Measurements from ENCODE around the gene DACT2.
"Not testable (repeated sequence)": the region's sequence is repeated elsewhere in the genome, so short reads cannot be mapped to it uniquely, and the experiment has no call there.

DACT2 gene

DNA sequence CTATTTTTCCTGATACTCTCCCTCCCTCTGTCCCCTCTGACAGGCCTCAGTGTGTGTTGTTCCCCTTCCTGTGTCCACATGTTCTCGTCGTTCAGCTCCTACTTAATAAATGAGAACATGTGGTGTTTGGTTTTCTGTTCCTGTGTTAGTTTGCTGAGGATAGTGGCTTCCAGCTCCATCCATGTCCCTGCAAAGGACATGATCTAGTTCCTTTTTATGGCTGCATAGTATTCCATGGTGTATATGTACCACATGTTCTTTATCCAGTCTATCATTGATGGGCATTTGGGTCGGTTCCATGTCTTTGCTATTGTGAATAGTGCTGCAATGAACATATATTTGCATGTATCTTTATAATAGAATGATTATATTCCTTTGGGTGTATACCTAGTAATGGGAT lies 51.8 kb downstream of the DACT2 start:
- not testable (repeated sequence) for ATAC-seq; H3K9me3 Mint-ChIP-seq; H3K4me3 Mint-ChIP-seq; DNase-seq; H3K4me1 Mint-ChIP-seq; H3K27ac Mint-ChIP-seq; H3K27me3 Mint-ChIP-seq; H3K36me3 Mint-ChIP-seq (ENCODE audit: low read depth)

DNA sequence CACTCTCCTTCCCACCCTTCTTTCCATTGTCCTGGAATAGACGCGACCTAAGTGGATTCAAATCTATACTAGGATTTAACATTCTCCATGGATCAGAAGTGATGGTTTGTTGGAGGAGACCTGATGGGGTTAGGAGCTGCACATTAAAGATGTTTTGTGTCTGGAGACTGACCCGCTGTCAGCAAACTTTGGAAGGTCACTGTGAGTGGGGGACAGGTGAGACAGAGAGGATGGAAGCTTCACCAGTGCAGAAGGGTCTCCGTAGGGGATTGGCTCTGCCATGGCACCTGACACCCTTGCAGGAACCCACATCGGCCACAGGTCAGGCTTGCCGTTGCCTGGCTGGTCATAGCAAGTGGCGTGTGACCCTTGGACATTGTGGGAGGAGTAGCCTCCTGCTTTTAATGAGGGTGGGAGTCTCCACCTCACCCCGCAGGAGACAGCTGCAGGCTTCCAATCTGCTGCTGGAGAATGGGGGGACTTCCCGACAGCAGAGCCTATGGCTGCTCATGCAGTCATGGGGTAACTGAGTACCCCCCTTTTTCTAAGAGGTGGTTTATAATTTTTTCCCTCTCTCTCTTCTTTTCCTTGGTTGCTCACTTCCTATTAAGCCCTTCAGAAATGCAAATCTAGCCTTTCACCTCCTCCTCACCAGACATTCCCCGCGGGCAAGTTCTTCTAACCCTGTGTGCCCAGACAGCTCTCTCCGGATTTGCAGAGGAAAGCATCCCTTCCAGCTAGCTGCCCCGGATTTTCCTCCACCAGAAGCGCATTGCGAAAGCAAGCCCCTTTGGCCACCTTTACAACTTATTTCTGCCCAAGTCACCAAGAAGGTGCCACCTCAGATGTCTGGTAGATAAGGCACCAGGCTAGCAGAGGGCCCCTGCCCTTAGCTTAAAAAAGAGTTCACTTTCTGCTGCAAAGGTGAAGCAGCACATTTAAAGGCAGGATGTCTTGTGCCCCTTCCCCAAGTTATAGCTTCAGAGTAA lies 53.5 kb downstream of the DACT2 start:
- Mint-ChIP-seq H3K36me3 (ENCODE audit: low read depth) (no peaks in the 10 kb centered on the region), H3K27ac (no peak overlapping the region), H3K9me3 (no peaks in the 10 kb centered on the region), H3K27me3 (peaks cover 3% of the 10 kb centered on the region), H3K4me3 (no peak overlapping the region), H3K4me1 (no peaks in the 10 kb centered on the region)
- DNase-seq (no peak), ATAC-seq (no peak)

DNA sequence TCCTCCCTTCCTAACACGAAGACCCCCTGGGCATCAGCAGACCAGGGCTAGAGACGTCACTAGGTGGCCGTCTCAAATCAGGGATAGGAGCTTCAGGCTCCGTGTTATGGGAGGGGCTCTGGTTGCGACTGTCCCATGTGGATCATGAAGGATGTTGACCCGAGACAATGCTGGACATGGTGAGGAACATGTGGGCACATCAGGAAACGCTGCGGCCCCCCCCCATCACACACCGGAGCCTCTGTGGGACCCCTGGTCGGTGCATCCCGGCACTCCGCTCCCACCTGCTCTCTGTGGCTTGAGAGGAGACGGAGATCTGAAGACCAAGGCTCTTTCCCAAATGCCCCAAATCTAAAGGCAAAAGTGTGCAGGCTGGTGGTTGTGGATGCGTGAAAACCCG lies 54.2 kb downstream of the DACT2 start:
- no peak overlapping the region for H3K27ac Mint-ChIP-seq
- no peaks in the 10 kb centered on the region for H3K36me3 Mint-ChIP-seq (ENCODE audit: low read depth)
- H3K4me3 Mint-ChIP-seq, result no peak overlapping the region
- no peaks in the 10 kb centered on the region for H3K9me3 Mint-ChIP-seq
- DNase-seq (no peak), ATAC-seq (no peak)
- no peaks in the 10 kb centered on the region for H3K4me1 Mint-ChIP-seq
- peaks cover 3% of the 10 kb centered on the region for H3K27me3 Mint-ChIP-seq

DNA sequence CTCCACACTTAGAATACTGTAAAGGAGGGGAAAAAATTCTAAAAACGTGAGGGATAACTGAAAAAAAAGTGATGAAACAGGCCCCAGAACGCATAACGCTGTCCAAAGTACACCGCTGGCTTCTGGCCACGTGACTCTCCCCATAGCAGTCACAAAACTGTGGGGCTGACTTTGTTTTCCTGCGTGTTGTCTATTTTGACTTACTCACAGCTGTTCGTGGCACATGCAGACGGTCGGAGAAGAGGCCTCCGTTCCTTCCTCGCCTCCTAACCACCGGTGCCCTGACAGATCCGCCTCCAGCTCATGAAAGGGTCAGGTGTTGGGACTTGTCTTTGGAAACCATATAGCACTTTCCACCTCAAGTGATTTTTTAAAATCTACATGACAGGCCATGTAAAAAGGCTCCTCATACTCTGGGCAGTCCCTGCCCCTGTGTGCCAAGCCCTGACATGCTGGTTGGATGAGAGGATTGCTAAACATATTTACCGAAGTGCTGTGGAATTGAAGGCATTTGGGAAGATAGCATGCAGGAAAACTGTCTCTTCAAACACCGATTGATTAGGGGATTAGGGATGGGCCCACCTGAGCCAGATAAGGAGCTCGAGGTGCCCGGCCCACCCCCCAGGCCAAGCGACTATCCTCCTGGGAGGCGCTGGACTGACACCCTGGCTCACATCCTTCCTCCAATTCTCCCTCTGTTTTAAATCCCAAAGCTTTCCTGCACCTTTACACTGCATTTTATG lies 54.8 kb downstream of the DACT2 start:
- DNase-seq (no peak), ATAC-seq (no peak)
- Mint-ChIP-seq H3K4me1 (no peaks in the 10 kb centered on the region), H3K36me3 (ENCODE audit: low read depth) (no peaks in the 10 kb centered on the region), H3K27ac (no peak overlapping the region), H3K4me3 (no peak overlapping the region), H3K9me3 (no peaks in the 10 kb centered on the region), H3K27me3 (peaks cover 3% of the 10 kb centered on the region)

DNA sequence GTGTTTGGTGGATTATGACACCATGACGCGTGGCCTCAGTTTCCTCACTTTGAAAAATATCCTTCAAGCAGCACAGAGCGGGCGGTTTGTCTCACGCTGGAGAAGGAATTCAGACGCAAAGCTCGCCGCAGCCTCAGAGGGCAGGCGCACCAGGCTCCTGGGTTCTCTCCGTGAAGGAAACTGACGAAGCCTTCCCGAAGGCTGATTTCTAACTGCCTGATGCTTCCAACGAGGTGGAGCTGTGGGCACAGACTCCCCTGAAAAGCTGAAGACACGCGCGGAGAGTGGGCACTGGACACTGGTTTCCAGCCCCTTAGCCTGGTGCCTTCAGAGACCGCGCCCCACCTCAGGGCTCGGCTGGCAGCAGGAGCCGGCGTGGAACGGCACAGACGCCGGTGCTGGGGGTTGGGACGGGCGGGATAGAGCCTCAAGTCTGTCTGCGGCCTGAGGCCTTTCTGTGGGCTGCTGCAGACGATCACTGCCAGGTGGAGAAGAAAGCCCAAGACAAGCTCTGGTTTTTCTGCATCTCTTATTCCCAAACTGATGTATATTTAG lies 56.1 kb downstream of the DACT2 start:
- Mint-ChIP-seq H3K36me3 (ENCODE audit: low read depth) (no peaks in the 10 kb centered on the region), H3K4me1 (no peaks in the 10 kb centered on the region), H3K27ac (no peak overlapping the region), H3K27me3 (peaks cover 3% of the 10 kb centered on the region), H3K9me3 (no peaks in the 10 kb centered on the region), H3K4me3 (no peak overlapping the region)
- DNase-seq (no peak), ATAC-seq (no peak)

DNA sequence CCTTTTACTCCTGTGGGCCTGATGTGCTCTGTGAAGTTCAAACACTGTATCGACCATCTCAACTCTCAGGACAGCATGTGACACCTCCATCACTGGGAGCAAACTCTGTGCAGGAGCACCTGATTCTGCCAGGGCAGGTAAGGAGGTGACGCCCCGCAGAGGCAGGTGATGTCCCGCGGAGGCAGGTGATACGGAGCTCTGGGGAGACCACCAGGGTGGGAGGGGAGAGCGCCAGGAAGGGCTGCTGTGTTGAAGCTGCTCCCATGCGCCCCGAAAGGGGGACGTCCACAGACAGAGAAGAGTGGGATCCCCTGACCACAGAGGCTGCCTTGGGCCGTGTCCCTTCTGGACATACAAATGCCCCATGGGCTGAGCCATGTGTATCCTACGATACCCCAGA lies 58.3 kb downstream of the DACT2 start:
- no peak overlapping the region for H3K27ac Mint-ChIP-seq
- no peak for DNase-seq
- H3K36me3 Mint-ChIP-seq (ENCODE audit: low read depth), result no peaks in the 10 kb centered on the region
- H3K27me3 Mint-ChIP-seq, result peaks cover 4% of the 10 kb centered on the region
- H3K9me3 Mint-ChIP-seq, result no peaks in the 10 kb centered on the region
- H3K4me1 Mint-ChIP-seq, result no peaks in the 10 kb centered on the region
- ATAC-seq, result no peak
- H3K4me3 Mint-ChIP-seq, result no peak overlapping the region

DNA sequence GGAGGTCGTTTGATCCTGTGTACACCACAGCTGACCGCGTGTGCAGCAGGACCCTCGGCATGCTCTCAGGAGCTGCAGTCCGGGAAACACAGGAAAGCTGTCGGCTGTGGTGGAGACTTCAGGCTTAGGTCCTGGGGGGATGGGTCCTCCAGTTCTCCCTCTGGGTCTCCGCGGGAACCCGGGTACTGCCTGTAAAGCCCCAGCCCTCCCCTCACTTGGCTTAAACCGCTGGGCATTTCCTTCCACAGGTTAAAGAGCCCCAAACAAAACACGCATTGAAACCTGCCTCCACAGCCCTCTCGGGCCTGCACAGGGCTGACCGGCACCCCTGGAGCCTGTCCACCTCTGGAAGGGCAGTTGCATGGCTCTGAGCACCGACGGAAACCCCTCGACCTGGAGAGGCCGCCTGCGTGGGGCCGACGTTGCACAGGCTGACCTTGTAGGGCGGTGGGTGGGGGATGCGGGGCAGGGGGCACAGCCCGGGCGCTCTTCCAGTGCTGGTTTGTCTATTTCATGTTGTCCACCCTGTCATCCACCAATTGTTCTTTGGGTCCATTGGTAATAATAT lies 59.1 kb downstream of the DACT2 start:
- no peaks in the 10 kb centered on the region for H3K9me3 Mint-ChIP-seq
- H3K4me1 Mint-ChIP-seq, result no peaks in the 10 kb centered on the region
- H3K4me3 Mint-ChIP-seq, result no peak overlapping the region
- H3K27me3 Mint-ChIP-seq, result peaks cover 4% of the 10 kb centered on the region
- ATAC-seq (no peak), DNase-seq (no peak)
- no peak overlapping the region for H3K27ac Mint-ChIP-seq
- H3K36me3 Mint-ChIP-seq (ENCODE audit: low read depth), result no peaks in the 10 kb centered on the region

DNA sequence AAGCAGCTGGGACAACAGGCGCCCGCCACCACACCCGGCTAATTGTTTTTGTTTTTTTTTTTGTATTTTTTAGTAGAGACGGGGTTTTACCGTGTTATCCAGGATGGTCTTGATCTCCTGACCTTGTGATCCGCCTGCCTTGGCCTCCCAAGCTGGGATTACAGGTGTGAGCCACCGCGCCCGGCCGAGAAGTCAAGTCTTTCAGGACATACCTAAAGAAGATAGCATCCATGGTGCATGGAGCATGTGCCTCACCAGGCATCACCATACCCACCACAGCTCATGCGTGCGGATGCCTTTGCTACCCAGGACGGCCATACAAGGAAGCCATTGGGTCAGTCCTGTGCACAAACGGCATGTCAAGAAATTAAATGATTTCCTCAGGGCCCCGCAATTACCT lies 60.8 kb downstream of the DACT2 start:
- Mint-ChIP-seq H3K9me3 (no peaks in the 10 kb centered on the region), H3K36me3 (ENCODE audit: low read depth) (no peaks in the 10 kb centered on the region), H3K4me3 (no peak overlapping the region), H3K27me3 (peaks cover 4% of the 10 kb centered on the region), H3K4me1 (no peaks in the 10 kb centered on the region), H3K27ac (no peak overlapping the region)
- no peak for ATAC-seq
- DNase-seq, result no peak

DNA sequence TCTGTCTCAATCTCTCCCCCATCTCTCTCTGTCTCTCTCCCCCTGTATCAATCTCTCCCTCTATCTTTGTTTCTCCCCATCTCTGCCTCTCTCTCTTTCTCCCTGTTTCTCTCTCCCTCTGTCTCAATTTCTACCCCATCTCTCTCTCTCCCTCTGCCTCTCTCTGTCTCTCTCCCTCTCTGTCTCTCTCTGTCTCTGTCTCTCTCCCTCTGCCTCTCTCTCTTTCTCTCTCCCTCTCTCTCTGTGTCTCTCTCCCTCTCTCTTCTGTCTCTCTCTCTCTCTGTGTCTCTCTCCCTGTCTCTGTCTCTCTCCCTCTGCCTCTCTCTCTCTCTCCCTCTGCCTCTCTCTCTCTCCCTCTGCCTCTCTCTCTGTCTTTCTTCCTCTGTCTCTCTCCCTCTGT lies 62.6 kb downstream of the DACT2 start:
- Mint-ChIP-seq H3K9me3 (no peaks in the 10 kb centered on the region), H3K36me3 (ENCODE audit: low read depth) (no peaks in the 10 kb centered on the region), H3K27ac (no peak overlapping the region), H3K27me3 (peaks cover 4% of the 10 kb centered on the region), H3K4me3 (no peak overlapping the region), H3K4me1 (no peaks in the 10 kb centered on the region)
- ATAC-seq (no peak), DNase-seq (no peak)
